H9 (cell line): ENCODE measurements around the gene RGS3. TPM values are rescaled to one million over a fixed set of nuclear protein-coding genes. Genes with fewer than 3 reads are reported as not detected.

ENCODE experiments used
- DNase-seq: peaks from one replicate; pipeline ENCODE4 v3.0.0-alpha.2; 2017
- H2AFZ ChIP-seq: one replicate; pipeline ENCODE4 v1.6.1; 2013; ENCODE audit warnings: mild to moderate bottlenecking, low read length, control low read depth, moderate library complexity
- H2AK5ac ChIP-seq: 2 replicates; pipeline ENCODE4 v1.6.1; 2013; ENCODE audit warnings: low read length, control low read depth, mixed read lengths; ENCODE audit not compliant: insufficient read length
- H2BK120ac ChIP-seq: one replicate; pipeline ENCODE4 v1.6.1; 2013; ENCODE audit warnings: low read depth, mild to moderate bottlenecking, low read length, control low read depth, inconsistent platforms; ENCODE audit not compliant: poor library complexity, severe bottlenecking
- H2BK12ac ChIP-seq: 2 replicates; pipeline ENCODE4 v1.6.1; 2013; ENCODE audit warnings: low read length, control low read depth, mixed read lengths, low read depth; ENCODE audit not compliant: insufficient read length
- H2BK15ac ChIP-seq: 2 replicates; pipeline ENCODE4 v1.6.1; 2013; ENCODE audit warnings: low read depth, low read length, control low read depth
- H2BK20ac ChIP-seq: one replicate; pipeline ENCODE4 v1.6.1; 2013; ENCODE audit warnings: low read depth, mild to moderate bottlenecking, low read length, control low read depth, inconsistent platforms; ENCODE audit not compliant: poor library complexity, severe bottlenecking
- H2BK5ac ChIP-seq: 2 replicates; pipeline ENCODE4 v1.6.1; 2013; ENCODE audit warnings: low read length, control low read depth, mixed read lengths; ENCODE audit not compliant: insufficient read length
- H3K14ac ChIP-seq: 2 replicates; pipeline ENCODE4 v1.6.1; 2013; ENCODE audit warnings: low read length, control low read depth; ENCODE audit not compliant: insufficient read depth
- H3K18ac ChIP-seq: 2 replicates; pipeline ENCODE4 v1.6.1; 2013; ENCODE audit warnings: low read depth, mild to moderate bottlenecking, mixed read lengths, low read length, control low read depth; ENCODE audit not compliant: insufficient read length
- H3K23ac ChIP-seq: 2 replicates; pipeline ENCODE4 v1.6.1; 2013; ENCODE audit warnings: low read length, control low read depth, mixed read lengths, low read depth; ENCODE audit not compliant: insufficient read length
- H3K23me2 ChIP-seq: 2 replicates; pipeline ENCODE4 v1.6.1; 2013; ENCODE audit warnings: low read depth, mild to moderate bottlenecking, mixed read lengths, low read length, control low read depth; ENCODE audit not compliant: insufficient read length, poor library complexity, severe bottlenecking
- H3K27ac ChIP-seq: 2 replicates; pipeline ENCODE4 v1.5.1; 2013; ENCODE audit warnings: low read length, control low read depth, mixed read lengths, low read depth; ENCODE audit not compliant: insufficient read length
- H3K27me3 ChIP-seq: 2 replicates; pipeline ENCODE4 v1.6.1; 2013; ENCODE audit warnings: low read length, control low read depth, inconsistent platforms; ENCODE audit not compliant: insufficient read depth
- H3K4ac ChIP-seq: 2 replicates; pipeline ENCODE4 v1.6.1; 2013; ENCODE audit warnings: low read depth, mild to moderate bottlenecking, control low read depth, inconsistent platforms, low read length, moderate library complexity
- H3K4me1 ChIP-seq: 2 replicates; pipeline ENCODE4 v1.6.1; 2013; ENCODE audit warnings: low read length, control low read depth, inconsistent platforms; ENCODE audit not compliant: insufficient read depth
- H3K4me2 ChIP-seq: 2 replicates; pipeline ENCODE4 v1.6.1; 2013; ENCODE audit warnings: low read length, control low read depth, mixed read lengths; ENCODE audit not compliant: insufficient read length, insufficient read depth
- H3K56ac ChIP-seq: 2 replicates; pipeline ENCODE4 v1.6.1; 2013; ENCODE audit warnings: low read depth, mild to moderate bottlenecking, mixed read lengths, low read length, control low read depth; ENCODE audit not compliant: insufficient read length
- H3K79me1 ChIP-seq: 2 replicates; pipeline ENCODE4 v1.6.1; 2013; ENCODE audit warnings: low read depth, mild to moderate bottlenecking, moderate library complexity, low read length, control low read depth, inconsistent platforms; ENCODE audit not compliant: insufficient read depth, poor library complexity, severe bottlenecking
- H3K79me2 ChIP-seq: 2 replicates; pipeline ENCODE4 v1.6.1; 2013; ENCODE audit warnings: low read length, control low read depth, inconsistent platforms; ENCODE audit not compliant: insufficient read depth
- H3K9ac ChIP-seq: 2 replicates; pipeline ENCODE4 v1.6.1; 2013; ENCODE audit warnings: low read length, control low read depth, mixed read lengths; ENCODE audit not compliant: insufficient read length; ENCODE audit errors: extremely low read depth
- H3K9me3 ChIP-seq: one replicate; pipeline ENCODE4 v1.6.1; 2013; ENCODE audit warnings: low read depth, low read length, inconsistent platforms; ENCODE audit not compliant: control insufficient read depth
- H3T11ph ChIP-seq: one replicate; pipeline ENCODE4 v1.6.1; 2013; ENCODE audit warnings: mild to moderate bottlenecking, low read length, control low read depth, inconsistent platforms
- H4K20me1 ChIP-seq: one replicate; pipeline ENCODE4 v1.6.1; 2013; ENCODE audit not compliant: control insufficient read depth, insufficient read length, insufficient read depth
- H4K5ac ChIP-seq: 2 replicates; pipeline ENCODE4 v1.6.1; 2013; ENCODE audit warnings: low read depth, mild to moderate bottlenecking, mixed read lengths, low read length, control low read depth; ENCODE audit not compliant: insufficient read length
- H4K8ac ChIP-seq: replicated peaks from 2 replicates; pipeline ENCODE4 v1.6.1; 2013; ENCODE audit warnings: low read length, control low read depth, mixed read lengths, low read depth; ENCODE audit not compliant: insufficient read length
- H4K91ac ChIP-seq: 2 replicates; pipeline ENCODE4 v1.6.1; 2013; ENCODE audit warnings: low read depth, mild to moderate bottlenecking, moderate library complexity, mixed read lengths, low read length, control low read depth; ENCODE audit not compliant: insufficient read length
- H3K27ac Mint-ChIP-seq, 3 experiments: 2 replicates in 2 of 3; 3 replicates in 1 of 3; pipeline ENCODE4 v1.8.0; 2020 to 2021; ENCODE audit warnings: mixed read lengths in 3 of 3, mild to moderate bottlenecking in 1 of 3, moderate library complexity in 1 of 3
- H3K27me3 Mint-ChIP-seq: 2 replicates; pipeline ENCODE4 v1.8.0; 2021; ENCODE audit warnings: low read depth, mild to moderate bottlenecking, moderate library complexity, mixed read lengths
- H3K36me3 Mint-ChIP-seq, 3 experiments: 2 replicates in 2 of 3; 3 replicates in 1 of 3; pipeline ENCODE4 v1.8.0; 2020 to 2021; ENCODE audit warnings: low read depth in 3 of 3, mixed read lengths in 3 of 3; ENCODE audit not compliant: insufficient read depth in 1 of 3
- H3K4me1 Mint-ChIP-seq, 2 experiments: 2 replicates each; pipeline ENCODE4 v1.8.0; 2020; ENCODE audit warnings: mixed read lengths in 2 of 2
- H3K4me3 Mint-ChIP-seq, 2 experiments: 2 replicates in 1 of 2; 3 replicates in 1 of 2; pipeline ENCODE4 v1.8.0; 2020 to 2021; ENCODE audit warnings: mild to moderate bottlenecking in 2 of 2, mixed read lengths in 2 of 2, moderate library complexity in 1 of 2
- H3K9me3 Mint-ChIP-seq, 2 experiments: 2 replicates in 1 of 2; 3 replicates in 1 of 2; pipeline ENCODE4 v1.8.0; 2020; ENCODE audit warnings: mild to moderate bottlenecking in 2 of 2, mixed read lengths in 2 of 2, moderate library complexity in 1 of 2
- WGBS: extraction: QIAGEN DNeasy Blood & Tissue Kit; methylation state at CpG from one replicate; pipeline ENCODE4 v1.1.7; 2013; ENCODE audit warnings: missing lambda C conversion rate, low lambda C conversion rate, mixed read lengths; ENCODE audit not compliant: insufficient read length; ENCODE audit errors: extremely low coverage; 5-methylcytosine and 5-hydroxymethylcytosine counted together
- total RNA-seq: library from RNA; stranded (reverse); gene quantifications from 2 replicates; pipeline ENCODE4 v1.2.1, GENCODE V29; 2021
- TF ChIP-seq, protein P1 (sequence below): fragments of 200-600 bp; sonication (generic); conservative IDR thresholded peaks from 3 replicates; pipeline ENCODE4 v1.8.0; 2021; ENCODE audit warnings: antibody characterized with exemption, mild to moderate bottlenecking

RGS3 gene
- total RNA-seq, 1 experiment from 2014 or later: 13.9 TPM

DNA sequence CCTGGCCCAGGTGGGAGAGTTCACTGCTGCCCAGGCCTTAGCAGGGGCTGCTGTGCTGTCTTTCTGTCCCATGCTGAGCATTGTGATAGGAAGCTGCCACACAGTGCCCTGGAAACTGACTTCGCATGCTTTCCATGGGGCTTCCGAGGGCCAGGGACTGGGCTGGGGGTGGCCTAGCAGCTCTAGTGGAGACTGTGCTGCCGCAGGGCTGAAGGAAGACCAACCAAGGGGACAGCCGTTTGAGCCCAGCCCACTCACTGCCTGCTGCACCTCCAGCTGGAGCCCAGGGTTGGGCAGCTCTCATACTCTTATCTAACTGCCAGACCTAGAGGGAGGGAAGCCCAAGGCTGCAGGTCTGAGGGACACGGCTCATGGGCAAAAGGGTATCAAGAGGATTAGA is 79.2 kb downstream of the RGS3 start:
- no peak overlapping the region for H2BK120ac ChIP-seq
- H3K27me3 ChIP-seq: no peaks in the 10 kb centered on the region
- no peaks in the 10 kb centered on the region for H3K9me3 Mint-ChIP-seq
- H3K18ac ChIP-seq: no peak overlapping the region
- H3K4me3 Mint-ChIP-seq: no peak overlapping the region
- H3K79me2 ChIP-seq: no peaks in the 10 kb centered on the region
- H2BK12ac ChIP-seq: no peak overlapping the region
- H3K27me3 Mint-ChIP-seq: no peaks in the 10 kb centered on the region
- WGBS: no CpG with 5 or more reads among the region's 5 CpGs
- no peak overlapping the region for H3T11ph ChIP-seq
- H3K4me1 Mint-ChIP-seq: peaks cover 10 to 37% of the 10 kb centered on the region in 2 experiments
- no peaks in the 10 kb centered on the region for H3K4me1 ChIP-seq
- H3K4ac ChIP-seq: no peak overlapping the region
- no peaks in the 10 kb centered on the region for H3K23me2 ChIP-seq
- no peak overlapping the region for H3K27ac ChIP-seq
- H4K8ac ChIP-seq: no peak overlapping the region
- H3K9me3 ChIP-seq: no peaks in the 10 kb centered on the region
- H2AFZ ChIP-seq: no peak overlapping the region
- H2BK15ac ChIP-seq: no peak overlapping the region
- peak overlapping the region in 1 of 3 experiments; percentile 57; a peak in 1 of 7 replicates for H3K27ac Mint-ChIP-seq
- H3K14ac ChIP-seq: no peak overlapping the region
- H3K9ac ChIP-seq: no peak overlapping the region
- H3K36me3 Mint-ChIP-seq: peaks cover 0 to 7% (median 3%) of the 10 kb centered on the region in 3 experiments; a peak in 5 of 7 replicates
- no peak overlapping the region for H4K91ac ChIP-seq
- no peak overlapping the region for H3K23ac ChIP-seq
- no peak overlapping the region for H4K5ac ChIP-seq
- H2BK5ac ChIP-seq: no peak overlapping the region
- H3K4me2 ChIP-seq: no peak overlapping the region
- no peaks in the 10 kb centered on the region for H4K20me1 ChIP-seq
- no peak overlapping the region for H3K56ac ChIP-seq
- no peak overlapping the region for H2BK20ac ChIP-seq
- DNase-seq: no peak
- no peak overlapping the region for H2AK5ac ChIP-seq
- H3K79me1 ChIP-seq: no peaks in the 10 kb centered on the region
- TF ChIP-seq, protein P1, sequence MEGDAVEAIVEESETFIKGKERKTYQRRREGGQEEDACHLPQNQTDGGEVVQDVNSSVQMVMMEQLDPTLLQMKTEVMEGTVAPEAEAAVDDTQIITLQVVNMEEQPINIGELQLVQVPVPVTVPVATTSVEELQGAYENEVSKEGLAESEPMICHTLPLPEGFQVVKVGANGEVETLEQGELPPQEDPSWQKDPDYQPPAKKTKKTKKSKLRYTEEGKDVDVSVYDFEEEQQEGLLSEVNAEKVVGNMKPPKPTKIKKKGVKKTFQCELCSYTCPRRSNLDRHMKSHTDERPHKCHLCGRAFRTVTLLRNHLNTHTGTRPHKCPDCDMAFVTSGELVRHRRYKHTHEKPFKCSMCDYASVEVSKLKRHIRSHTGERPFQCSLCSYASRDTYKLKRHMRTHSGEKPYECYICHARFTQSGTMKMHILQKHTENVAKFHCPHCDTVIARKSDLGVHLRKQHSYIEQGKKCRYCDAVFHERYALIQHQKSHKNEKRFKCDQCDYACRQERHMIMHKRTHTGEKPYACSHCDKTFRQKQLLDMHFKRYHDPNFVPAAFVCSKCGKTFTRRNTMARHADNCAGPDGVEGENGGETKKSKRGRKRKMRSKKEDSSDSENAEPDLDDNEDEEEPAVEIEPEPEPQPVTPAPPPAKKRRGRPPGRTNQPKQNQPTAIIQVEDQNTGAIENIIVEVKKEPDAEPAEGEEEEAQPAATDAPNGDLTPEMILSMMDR: no peak
